GM18951 (cell line): ENCODE results near the gene HECW1.

ENCODE experiments used
- POLR2A ChIP-seq: IDR thresholded peaks from 4 replicates; pipeline ENCODE4 v1.6.1; 2011; ENCODE audit warnings: mild to moderate bottlenecking; ENCODE audit not compliant: insufficient read length, insufficient read depth; ENCODE audit errors: extremely low read depth
- in situ Hi-C: fragments of 300-500 bp; cut with MboI; formaldehyde crosslinking; loops from one replicate; pipeline ENCODE4 v1.12.0; 2022; ENCODE audit warnings: low sequenced_read_pairs, mixed read lengths, inconsistent platforms; ENCODE audit not compliant: unreplicated experiment

Gene HECW1

DNA sequence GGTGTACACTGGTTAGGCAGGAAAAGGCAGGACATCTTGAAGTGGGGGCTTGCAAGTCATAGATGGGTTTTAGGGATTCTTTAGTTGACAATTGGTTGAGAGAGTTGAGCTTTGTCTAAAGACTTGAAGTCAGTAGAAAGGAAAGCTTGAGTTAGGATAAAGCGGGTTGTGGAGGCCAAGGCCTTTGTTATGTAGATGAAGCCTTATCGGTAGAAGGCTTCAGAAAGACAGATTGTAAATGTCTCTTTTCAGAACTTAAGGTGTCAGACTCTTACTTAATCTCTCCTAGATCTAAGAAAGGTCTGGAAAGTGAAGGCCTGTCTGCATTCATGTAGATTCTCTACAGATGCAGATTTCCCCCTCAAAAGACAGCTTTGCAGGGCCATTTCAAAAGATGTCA, 177.4 kb downstream of the HECW1 start:
- no peak for TF ChIP-seq POLR2A
- in situ Hi-C loops = loop anchor here (25.0 kb wide), 1 partner anchor 547 kb away; no protein-coding TSS in a partner anchor

GRCh38 chr7:43290978-43291377, 178.5 kb downstream of the HECW1 start:
- TF ChIP-seq POLR2A = no peak
- in situ Hi-C loops = loop anchor here (25.0 kb wide), 1 partner anchor 546 kb away; no protein-coding TSS in a partner anchor

DNA sequence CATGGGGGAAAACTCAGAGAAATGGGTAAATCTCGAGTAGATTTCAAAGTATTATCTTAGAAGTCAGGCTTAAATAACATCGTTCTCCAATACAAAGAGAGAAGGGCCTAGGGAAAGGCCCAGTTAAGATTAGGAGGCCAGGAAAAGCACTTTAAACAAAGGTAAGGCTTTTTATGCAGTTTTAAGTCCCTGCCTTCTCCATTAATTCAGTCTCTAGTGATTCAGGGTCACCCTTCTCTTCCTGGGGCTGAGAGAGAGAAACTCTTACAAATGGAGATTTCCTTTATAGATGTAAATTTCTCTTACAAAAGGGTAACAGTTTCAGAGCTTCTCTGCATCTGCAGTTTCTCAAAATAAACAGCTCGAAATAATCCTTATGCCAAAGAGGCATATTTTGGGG, 179.3 kb downstream of the HECW1 start:
- no peak for TF ChIP-seq POLR2A
- in situ Hi-C loops = loop anchor here (25.0 kb wide), 1 partner anchor 546 kb away; no protein-coding TSS in a partner anchor

GRCh38 chr7:43292384-43292783, 179.9 kb downstream of the HECW1 start:
- in situ Hi-C loops = loop anchor here (25.0 kb wide), 1 partner anchor 545 kb away; no protein-coding TSS in a partner anchor
- TF ChIP-seq POLR2A = no peak

GRCh38 chr7:43294080-43294630, 181.7 kb downstream of the HECW1 start:
- in situ Hi-C loops = loop anchor here (25.0 kb wide), 1 partner anchor 543 kb away; no protein-coding TSS in a partner anchor
- TF ChIP-seq POLR2A = no peak

- in situ Hi-C loops = loop anchor here (25.0 kb wide), 1 partner anchor 542 kb away; no protein-coding TSS in a partner anchor
Measured at GRCh38 chr7:43295429-43295828, 183.0 kb downstream of the HECW1 start.

GRCh38 chr7:43296306-43296705, 183.9 kb downstream of the HECW1 start:
- in situ Hi-C loops = loop anchor here (25.0 kb wide), 1 partner anchor 541 kb away; no protein-coding TSS in a partner anchor
- TF ChIP-seq POLR2A = no peak

More at GRCh38 chr7:43295429-43295828, 183.0 kb downstream of the HECW1 start:
- TF ChIP-seq POLR2A = no peak

DNA sequence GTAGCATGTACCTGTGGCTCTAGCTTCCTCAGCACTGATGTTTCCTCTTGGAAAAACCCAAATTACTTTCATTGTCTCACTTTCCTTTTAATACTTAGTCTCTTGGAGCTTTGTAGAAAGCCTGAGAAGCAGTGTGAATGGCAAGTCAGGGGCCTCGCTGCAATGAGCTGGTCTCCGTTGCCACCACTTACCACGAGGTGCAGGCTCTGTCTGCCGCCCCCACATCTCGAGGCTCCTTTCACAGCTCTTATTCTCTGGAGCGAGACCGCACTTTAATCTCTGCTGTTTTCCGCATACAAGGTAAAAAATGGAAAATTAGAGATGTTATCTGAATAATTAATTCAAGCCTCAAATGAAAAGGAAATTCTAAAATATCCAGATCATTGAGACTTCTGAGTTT, 186.2 kb downstream of the HECW1 start:
- in situ Hi-C loops = loop anchor here (25.0 kb wide), 1 partner anchor 539 kb away; no protein-coding TSS in a partner anchor
- no peak for TF ChIP-seq POLR2A

GRCh38 chr7:43300121-43300520, 187.7 kb downstream of the HECW1 start:
- no peak for TF ChIP-seq POLR2A
- in situ Hi-C loops = no loop called here

GRCh38 chr7:43302211-43302711, 189.8 kb downstream of the HECW1 start:
- no peak for TF ChIP-seq POLR2A
- in situ Hi-C loops = no loop called here

DNA sequence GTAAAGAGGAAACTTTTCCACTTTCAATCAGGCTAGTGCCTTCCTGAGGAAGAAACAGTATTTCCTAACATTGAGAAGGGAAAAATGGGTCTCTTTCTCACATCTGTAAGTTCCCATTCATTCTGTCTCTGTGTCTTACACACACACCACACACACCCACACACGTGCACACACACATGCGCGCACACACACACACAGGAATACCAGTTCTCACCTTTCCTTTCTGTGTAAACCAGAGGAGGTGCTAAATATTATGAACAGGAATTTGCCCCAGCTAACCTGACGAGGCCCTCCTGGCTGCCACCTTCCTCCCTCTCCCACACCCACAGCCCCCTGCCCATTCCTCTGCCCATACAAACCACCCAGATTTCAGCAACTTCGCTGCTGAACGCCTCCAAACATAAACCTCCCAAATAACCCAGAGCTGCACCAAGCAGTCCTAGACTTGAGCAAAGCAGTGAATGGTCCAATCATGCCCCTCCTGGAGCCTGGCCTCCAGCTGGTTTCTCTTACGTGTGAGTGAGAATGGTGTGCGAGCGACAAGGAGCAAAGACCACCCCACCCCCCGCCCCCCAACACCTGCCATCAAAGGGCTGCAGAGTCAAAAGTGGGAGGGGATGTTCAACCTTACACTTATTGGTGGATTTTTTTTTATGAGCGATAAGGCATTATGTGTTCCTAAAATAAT, 190.5 kb downstream of the HECW1 start:
- no peak for TF ChIP-seq POLR2A
- in situ Hi-C loops = no loop called here

DNA sequence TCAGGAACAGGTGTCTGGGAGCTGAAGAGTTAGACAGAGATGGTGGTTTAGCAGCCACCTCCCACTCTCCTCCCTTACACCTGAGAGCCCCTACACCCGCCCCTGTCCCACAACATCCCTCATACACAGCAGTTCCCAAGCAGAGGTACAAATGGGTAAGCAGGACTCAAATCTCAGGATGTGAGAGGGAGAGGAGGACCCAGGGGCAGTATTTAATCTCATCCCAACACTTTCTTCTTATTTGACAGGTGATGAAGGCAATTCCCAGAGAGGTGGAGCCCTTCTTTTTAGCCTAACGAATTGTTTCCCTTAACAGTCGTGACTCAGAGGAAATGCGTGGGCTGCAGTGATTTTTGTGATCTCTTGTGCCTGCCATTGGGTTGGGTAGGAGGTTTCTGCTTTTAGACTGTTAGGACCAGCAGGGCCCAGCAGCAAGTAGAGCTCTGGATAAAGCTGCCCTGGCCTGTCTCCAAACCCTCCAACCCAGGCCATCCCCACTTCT, 191.3 kb downstream of the HECW1 start:
- in situ Hi-C loops = no loop called here
- TF ChIP-seq POLR2A = no peak

GRCh38 chr7:43306404-43306803, 194.0 kb downstream of the HECW1 start:
- TF ChIP-seq POLR2A = no peak
- in situ Hi-C loops = no loop called here
